ENCODE results near the gene SYNPR.

Gene SYNPR

DNA sequence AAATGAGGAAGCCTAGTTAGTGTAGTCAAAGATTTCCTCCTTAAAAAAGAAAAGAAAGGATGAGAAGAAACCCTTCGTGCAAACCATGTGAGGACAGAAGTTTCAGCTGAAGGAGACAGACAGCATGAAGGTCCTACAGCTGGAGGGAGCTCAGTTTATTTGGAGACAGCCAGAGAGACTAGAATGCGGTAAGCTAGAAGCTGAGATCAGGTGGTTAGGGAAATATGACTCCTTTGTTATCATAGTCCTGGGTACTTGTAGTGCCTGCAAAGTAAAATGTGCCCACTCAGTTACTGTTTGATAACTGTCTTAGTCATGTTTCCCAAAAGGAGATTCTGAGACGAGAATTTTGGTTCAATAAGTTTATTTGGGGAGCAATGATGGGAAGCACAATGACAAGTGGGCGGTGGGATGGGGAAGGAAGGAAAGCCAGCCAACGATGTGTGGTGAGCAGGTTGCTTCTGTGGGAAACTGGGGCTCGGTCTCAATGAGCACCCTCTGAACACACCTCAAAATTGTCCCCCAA, 195.6 kb downstream of the SYNPR start:
- DNase-seq (ENCODE audit: low read depth in 2 of 2): no peak

GRCh38 chr3:63474828-63475518, 196.9 kb downstream of the SYNPR start:
- DNase-seq (ENCODE audit: low read depth in 2 of 2): no peak

DNA sequence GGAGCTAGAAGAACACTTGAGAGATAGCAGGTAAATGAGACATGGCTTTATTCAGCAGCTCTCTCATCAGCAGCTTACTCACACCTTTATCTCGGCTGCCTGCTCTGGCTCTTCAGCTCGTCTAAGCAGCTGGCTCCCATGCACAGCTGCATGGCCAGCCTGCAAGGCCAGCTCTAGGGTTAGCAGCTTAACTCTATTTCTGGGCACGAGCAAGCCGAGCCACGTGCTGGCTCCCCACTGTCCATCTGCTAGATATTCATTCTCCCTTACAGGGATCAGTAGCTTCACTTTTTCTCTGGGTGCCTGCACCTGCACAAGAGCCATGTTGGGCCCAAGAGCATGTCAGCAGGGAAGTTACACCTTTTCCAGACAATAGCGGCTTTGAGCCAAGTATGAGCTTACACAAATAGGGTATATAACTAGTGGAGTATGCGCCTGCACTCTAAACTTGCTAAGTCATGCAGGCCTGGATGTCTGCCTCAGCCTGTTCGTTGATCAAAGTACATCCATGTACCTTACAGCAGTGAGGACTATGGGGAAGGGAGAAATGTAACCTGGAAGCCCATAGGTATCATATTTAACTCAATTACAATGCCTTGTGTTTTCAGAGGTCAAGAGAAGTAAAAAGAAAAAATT, 199.5 kb downstream of the SYNPR start:
- DNase-seq (ENCODE audit: low read depth in 2 of 2): no peak

- DNase-seq (ENCODE audit: low read depth in 2 of 2): no peak
Measured at GRCh38 chr3:63478990-63479660, 201.0 kb downstream of the SYNPR start.

DNA sequence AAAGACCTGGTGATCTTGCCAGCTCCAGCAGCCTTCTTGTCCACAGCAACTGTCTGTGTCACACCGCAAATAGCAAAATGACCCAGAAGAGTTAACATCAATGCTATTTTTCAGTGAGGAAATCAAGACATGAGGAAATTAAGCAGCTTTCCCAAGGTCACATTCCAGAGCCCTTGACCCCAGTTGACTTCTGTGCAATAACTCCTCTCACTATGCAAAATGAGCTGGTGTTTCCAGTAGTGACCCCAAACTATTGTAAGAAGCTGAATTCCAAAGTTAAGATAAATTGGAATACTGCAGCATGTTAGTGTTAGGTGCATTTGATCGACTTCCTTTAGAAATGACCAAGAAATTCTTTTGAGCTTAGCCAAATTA, 201.5 kb downstream of the SYNPR start:
- DNase-seq (ENCODE audit: low read depth in 2 of 2): no peak

DNA sequence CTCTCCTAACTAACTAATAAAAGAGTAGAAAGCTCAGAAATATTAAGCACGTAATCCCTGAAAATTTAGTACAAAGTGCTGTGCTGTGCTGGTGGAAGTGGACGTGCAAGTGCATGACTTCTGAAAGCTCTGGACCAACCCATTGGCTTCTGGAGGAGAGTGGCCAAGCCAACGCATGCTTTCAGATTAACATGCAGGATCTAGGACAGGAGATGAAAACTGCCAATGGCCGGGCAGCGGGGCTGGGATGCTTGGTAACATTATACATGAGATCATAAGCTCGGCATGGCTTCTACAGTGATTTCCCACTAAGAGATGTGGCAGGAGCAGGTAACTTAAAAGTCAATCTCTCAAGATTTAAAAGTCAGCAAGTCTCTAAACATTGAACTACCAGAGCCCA, 203.5 kb downstream of the SYNPR start:
- no peak for DNase-seq (ENCODE audit: low read depth in 2 of 2)

DNA sequence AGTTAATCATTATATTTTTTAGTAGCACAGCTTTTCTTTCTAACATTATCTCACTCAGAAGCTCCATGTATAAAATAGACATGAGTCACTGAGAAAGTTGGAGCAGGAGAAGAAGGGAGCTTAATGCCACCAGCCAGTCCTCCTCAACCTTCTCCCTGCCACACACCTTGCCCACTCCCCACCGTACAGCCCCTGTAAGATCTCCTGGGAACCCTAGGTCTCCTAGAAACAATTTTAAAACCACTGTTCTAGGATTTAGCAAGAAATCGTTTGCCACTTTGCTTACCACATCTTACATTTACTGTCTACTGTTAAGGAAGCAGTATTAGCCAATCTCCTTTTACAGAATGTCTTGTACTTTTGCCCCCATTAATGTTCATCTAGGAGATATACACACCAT, 204.2 kb downstream of the SYNPR start:
- no peak for DNase-seq (ENCODE audit: low read depth in 2 of 2)

DNA sequence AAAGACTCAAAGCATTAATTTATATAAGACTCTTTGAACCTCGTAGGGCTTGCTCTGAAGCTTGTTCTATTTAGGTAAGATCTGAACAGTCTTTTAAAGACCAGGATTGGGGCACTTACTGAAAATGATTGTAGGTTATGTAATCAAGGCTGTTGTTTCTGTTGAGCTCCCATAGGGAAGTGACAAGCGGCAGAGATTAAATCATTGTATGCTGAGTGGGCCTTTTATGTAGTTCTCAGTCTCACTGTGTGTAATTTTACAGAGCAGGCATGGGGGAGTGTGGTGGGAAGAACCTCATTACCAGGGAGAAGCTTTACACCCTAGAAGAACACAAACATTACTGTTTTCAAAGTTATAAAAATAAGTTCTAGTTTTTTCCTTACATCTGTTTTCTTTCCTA, 214.4 kb downstream of the SYNPR start:
- DNase-seq (ENCODE audit: low read depth in 2 of 2): no peak

DNA sequence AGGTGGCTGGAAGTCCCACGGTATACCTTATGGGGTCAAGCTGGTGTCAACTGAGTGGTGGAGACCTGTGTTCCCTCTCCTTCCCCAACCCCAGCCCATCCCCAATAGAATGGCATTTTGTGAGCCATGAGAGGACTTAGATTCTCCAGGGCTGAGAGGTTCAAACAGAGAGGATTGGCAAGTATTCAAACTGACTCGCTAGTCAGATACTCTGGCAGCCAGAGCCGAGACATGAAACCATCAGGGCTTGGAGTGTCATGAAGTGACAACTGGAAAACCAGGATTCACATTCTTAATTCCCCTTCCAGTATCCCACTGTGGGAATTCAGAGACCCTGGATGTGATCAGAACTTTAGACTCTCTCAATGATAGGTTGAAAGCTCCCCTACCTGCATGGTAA, 215.0 kb downstream of the SYNPR start:
- no peak for DNase-seq (ENCODE audit: low read depth in 2 of 2)

DNA sequence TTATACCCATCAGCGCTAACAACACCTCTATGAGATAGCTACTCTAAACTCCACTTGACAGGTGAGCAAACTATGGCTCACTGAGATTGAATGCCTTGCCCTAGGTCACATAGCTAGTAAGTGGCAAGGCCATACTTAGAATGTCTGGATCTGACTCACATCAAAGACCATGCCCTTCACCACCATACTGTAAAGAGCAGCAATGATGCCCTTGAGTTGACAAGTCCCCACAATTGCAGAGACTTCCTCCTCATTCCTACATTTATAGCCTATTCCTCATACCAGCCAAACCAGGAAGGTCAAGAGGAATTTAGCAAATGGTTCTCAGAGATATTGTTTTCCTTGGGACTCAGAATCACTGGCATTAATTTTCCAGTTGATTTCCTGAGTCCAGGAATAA, 216.5 kb downstream of the SYNPR start:
- DNase-seq (ENCODE audit: low read depth in 2 of 2): no peak

DNA sequence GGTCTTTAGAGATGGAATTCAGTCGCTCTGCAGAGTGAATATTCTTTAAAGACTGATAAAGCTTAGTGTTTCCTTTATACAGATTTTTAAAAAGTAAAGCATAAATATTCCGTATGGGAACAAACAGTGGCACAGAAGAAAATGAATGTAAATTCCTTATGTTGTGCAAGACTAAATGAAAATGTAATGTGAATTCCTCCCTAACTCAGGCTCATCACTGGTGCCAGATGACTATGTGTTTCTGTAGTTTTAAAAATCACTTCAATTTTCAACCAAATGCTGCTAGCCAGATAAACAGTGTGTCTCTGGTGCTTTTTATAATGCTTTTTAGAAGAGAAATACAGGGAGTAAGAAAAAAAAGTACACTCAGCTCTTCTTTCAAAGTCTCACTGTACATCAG, 219.5 kb downstream of the SYNPR start:
- DNase-seq (ENCODE audit: low read depth in 2 of 2): no peak

DNA sequence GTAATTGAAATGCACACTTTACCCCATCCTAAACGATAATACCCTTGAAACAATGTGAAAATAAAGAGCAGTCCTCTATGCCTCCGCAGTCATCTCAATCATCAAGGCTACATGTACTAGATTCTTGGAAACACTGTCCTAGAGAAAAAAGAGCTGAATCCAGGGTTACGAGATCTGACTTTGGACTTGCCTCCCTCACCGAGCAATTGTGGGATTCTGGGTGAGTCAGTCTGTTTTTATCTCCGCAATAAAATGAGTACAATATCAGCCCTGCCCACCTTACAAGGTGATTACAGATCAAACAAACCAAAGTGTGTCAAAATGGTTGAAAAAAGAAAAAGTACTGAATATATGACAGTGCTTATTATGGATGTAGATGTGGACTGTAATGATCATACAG, 222.1 kb downstream of the SYNPR start:
- DNase-seq (ENCODE audit: low read depth in 2 of 2): no peak

GRCh38 chr3:63508305-63508704, 230.2 kb downstream of the SYNPR start:
- no peak for DNase-seq (ENCODE audit: low read depth in 2 of 2)

DNA sequence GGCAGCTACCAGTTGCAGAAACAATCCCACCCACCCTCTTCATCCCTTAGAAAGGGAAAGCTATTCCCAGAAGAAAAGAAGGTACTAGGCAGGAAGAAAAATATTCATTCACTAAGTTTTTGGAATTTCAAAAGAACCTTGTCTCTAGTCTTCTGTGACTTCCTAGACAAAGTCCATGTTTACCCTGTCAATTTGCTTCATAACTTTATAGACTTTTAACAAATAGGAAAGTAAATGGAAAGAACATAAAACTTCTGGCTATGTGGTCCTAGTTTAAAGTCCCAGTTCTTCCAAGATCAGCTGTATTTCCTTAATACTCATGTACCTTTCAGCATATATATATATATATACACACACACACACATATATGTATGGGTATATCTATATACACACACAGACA, 230.7 kb downstream of the SYNPR start:
- no peak for DNase-seq (ENCODE audit: low read depth in 2 of 2)

GRCh38 chr3:63513791-63514190, 235.7 kb downstream of the SYNPR start:
- DNase-seq (ENCODE audit: low read depth in 2 of 2): no peak

- no peak for DNase-seq (ENCODE audit: low read depth in 2 of 2)
Measured at GRCh38 chr3:63514678-63515077, 236.6 kb downstream of the SYNPR start.

DNA sequence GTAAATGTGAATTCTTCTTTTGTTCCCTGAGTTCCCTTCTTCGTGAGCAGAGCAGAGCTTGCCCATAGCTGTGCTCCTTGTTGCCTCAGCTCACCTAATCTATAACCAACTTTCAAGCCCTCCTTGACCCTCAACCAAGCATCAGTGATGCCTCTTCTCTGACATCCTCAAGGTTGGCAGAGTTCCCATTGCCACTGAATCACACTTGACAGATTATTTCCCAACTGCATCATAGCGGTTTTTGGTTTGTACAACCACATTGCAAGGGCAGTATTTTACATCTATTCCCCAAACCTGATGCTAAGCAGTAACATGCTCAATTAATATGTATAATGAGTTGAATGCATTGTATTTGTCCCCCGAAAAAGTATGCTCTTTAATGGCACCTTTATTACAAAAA, 241.3 kb downstream of the SYNPR start:
- DNase-seq (ENCODE audit: low read depth in 2 of 2): no peak

DNA sequence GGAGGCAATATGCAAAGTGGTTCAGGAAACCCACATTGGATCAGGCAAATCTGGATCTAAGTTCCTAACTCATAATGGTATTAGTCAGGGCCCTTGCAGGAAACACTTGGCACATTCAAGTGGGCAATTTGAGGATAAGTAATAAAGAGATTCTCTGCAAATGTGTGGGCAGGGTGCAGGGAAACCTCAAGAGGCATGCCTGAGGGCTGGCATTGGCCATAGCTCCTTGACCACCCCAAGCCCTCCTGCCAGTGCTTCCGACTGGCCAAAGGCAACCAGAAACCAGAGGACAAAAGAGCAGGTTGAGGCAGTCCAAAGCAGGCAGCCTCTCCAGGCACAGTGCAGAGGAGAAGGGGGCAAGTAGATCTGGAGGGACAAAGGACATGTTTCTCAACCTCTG, 243.5 kb downstream of the SYNPR start:
- no peak for DNase-seq (ENCODE audit: low read depth in 2 of 2)

- no peak for DNase-seq (ENCODE audit: low read depth in 2 of 2)
Measured at GRCh38 chr3:63523100-63523499, 245.0 kb downstream of the SYNPR start.

GRCh38 chr3:63528325-63529000, 250.4 kb downstream of the SYNPR start:
- DNase-seq (ENCODE audit: low read depth in 2 of 2): no peak

- no peak for DNase-seq (ENCODE audit: low read depth in 2 of 2)
Measured at GRCh38 chr3:63532521-63532920, 254.4 kb downstream of the SYNPR start.

GRCh38 chr3:63538919-63539318, 260.8 kb downstream of the SYNPR start:
- no peak for DNase-seq (ENCODE audit: low read depth in 2 of 2)

GRCh38 chr3:63555767-63556166, 277.7 kb downstream of the SYNPR start:
- no peak for DNase-seq (ENCODE audit: low read depth in 2 of 2)
